ENCODE data around the gene HMGCS2.
"Not testable (repeated sequence)": the region's sequence is repeated elsewhere in the genome, so short reads cannot be mapped to it uniquely, and the experiment has no call there.

HMGCS2 gene

DNA sequence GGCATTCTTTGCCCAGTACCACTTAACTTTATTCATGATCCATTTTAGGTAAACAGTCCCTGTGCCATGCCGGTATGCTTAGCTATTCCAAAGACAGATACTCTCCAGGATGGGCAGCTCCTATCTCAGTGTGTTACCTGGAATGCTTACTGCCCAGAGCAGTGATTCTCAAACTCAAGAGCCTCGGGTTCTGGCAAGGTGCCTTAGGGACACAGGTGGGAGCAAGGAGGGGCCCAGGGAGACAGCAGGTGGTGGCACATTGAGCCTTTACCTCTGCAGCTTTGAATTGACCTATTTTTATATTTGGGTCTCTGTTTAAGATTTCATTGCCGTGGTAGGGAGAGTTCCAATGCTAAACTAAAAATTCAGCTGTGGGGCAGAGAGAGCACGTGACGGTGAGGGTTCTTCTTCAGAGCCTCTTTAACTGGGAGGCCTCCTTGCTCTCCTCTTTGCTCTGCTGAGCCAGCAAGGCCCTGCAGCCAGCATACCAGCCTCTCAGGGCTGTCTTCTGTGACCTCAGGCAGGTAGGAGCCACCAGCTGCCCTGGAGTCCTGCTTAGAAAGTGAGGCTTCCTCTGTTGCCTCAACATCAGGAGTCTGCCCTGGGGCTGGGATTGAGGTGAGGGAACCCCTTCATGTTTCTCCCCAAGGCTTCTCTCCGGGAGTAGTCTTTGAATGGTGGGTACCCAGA, 36.8 kb downstream of the HMGCS2 start:
- no peak for DNase-seq (ENCODE audit: low read depth)

DNA sequence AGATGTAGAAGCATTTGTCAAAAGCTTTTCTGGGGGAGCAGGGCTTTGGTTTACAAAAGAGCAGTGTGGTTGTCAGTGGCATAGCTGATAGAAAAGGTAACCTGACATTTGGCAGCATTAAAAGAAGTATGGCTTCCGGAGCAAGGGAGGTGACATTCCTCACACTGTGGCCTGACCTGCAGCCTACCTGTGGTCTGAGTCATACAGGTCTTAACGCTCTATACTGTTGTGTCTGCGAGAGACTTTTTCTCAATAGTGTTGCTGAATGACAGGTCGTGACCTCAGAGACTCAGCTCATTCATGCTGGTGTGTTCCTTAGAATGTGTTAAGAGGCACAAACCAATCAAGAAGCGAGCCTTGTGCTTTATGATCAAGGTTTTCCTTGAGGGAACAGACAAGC, 37.6 kb downstream of the HMGCS2 start:
- DNase-seq (ENCODE audit: low read depth) = no peak

DNA sequence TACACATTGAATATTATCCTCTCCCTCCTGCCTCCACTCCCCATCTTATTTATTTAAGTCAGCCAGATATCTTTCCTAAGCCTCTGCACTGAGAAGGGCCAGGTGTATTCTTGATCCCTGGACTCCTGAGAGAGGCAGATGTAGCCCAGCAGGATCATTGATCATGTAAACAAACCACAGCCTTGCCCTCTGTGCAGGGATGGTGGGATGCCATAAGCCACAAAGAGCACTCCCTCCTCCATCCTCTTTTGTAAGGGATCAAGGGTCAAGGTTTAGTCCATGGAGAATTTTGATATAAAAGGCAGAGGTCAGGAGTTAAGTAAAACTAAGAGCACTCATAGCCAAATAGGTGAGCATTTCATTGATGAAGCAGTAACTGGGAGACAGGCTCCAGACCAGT, 39.7 kb downstream of the HMGCS2 start:
- DNase-seq (ENCODE audit: low read depth) = no peak

DNA sequence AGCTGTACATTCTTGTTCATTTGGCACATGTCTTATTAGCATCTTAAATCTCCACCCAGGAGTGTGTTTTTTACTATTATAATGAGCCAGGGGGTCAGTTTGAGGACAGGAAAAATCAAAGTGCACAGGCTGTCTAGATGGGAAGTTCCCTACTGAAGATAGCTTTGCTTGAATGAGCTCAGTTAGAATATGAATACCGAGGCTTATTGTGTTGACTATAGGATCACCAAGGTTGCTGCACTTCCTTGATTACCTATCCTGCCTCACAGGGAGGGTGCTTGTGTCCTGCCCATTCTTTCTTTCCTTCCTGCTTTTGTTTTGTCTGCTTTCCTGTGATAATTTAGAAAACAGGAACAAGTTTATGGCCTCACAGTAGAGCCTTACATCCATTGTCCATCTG, 40.7 kb downstream of the HMGCS2 start:
- DNase-seq (ENCODE audit: low read depth) = no peak

DNA sequence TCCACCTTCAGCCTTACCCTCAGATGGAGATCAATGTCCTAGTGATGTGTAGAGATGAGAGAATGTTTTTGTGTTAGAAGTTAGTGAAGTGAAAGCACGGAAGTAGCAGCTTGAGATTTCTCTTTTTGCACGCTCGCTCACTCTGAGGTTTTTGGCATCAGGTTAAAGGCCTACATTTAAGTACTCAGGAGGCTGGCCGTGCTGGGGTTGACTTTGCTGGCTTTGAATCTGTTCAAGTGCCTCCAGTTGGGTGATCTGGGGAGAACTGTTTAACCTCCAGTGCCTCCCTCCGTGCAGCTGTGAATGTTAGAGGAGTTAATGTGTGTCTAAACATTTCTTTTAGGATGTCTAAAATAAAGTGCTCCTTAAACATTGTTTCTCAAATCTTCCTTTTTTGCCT, 43.1 kb downstream of the HMGCS2 start:
- no peak for DNase-seq (ENCODE audit: low read depth)

DNA sequence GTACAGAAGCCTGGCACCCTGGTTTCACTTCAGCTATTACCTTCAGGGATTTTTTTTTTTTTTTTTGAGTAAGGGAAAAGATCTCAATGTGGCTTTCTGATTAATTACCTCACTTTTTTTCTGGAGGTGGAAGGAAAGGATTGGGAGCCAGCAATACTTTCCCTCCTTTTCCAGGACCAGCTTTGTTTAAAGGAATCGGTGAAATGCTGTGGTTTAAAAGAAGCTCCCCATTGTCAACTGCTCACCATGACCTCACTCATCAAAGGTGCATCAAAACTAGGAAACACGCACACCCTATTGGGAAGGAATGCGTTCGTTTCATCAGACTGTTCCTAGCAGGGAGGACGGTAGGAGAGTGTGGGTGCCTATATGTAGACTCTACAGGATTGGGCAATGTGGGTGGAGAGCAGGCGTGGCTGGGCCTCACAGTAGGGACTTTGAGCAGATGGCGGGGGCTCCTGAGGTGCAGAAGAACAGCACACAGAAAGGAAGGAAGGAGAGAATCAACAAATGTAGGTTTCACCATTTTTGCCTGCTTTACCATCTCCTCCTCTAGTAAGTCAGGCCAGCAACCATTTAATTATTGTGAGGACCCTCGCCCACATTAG, 44.0 kb downstream of the HMGCS2 start:
- no peak for DNase-seq (ENCODE audit: low read depth)

DNA sequence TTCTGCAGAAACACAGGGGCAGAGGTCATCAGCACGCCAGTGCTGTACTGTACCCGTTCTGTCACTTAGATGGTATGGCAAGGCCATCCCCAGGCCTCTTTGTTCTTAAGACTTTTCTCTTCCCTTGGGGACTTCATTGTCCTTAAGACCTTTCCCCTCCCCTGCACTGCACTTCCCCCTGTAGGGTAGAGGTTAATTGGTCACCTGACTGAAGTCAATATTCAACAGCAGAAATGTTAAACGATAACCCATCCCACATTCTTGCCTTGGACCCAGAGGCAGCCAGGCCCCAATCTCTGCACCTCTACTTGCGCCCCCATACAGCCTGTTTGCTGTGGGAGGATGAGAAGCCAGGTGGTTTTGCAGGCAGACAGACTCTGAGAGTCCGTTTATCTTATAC, 46.8 kb downstream of the HMGCS2 start:
- DNase-seq (ENCODE audit: low read depth) = no peak

DNA sequence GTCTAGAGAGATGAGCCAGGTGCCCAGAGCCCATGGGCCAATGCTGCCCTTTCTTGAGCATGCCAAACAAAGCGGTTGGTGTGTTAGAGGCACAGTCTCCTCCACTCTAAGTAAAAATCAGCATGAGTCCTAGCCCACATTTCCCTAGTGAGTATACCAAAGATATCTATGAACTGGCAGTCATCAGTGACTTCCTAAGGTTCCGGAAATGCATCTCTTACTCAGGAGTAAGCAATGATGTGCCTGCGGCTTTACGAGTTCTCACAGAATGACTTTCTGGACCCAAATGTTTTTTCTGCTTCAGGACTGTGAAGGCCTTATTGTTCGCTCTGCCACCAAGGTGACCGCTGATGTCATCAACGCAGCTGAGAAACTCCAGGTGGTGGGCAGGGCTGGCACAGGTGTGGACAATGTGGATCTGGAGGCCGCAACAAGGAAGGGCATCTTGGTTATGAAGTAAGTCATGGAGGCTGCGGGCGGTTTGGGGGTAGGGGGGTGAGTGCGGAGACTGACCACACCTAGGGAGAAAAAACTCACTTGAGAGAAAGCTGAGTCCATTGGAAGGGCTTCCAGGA, 47.8 kb downstream of the HMGCS2 start:
- no peak for DNase-seq (ENCODE audit: low read depth)

DNA sequence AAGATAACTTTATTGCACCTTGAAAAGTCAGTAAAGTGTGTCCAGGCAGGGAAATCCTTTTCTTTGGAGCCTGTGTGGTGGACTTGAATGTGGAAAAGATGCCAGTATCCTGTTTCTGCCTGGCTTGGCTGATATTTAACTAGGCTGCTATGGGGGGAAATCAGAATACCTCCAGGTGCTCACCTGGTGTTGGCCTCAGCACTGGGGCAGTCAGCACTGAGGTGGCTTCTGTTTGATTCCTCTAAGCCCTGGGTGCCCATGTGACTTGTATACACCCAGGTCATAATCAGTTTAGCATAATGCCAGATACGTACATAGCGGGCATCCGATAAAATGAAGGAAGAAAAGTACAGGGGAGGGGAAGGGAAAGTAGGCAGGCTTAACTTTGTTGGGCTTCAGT, 49.7 kb downstream of the HMGCS2 start:
- DNase-seq (ENCODE audit: low read depth) = no peak

DNA sequence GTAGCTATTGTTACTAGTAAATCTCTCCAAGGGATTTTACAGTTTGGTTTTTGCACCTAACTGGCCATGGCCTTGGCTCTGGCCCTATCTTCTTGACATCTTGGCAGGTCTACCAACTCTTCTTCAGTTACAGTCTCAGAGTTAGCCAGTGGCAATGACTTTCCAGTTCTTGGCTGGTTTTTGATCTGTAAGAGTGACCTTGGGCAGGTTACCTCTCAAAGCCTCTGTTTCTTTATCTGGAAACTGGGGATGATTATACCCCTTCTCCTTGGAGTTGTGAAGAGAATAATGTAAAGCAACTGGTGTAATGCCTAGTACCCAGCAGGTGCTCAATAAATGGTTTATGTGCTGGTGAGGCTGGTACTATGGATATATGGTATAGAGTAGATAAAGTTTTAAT, 50.3 kb downstream of the HMGCS2 start:
- no peak for DNase-seq (ENCODE audit: low read depth)

DNA sequence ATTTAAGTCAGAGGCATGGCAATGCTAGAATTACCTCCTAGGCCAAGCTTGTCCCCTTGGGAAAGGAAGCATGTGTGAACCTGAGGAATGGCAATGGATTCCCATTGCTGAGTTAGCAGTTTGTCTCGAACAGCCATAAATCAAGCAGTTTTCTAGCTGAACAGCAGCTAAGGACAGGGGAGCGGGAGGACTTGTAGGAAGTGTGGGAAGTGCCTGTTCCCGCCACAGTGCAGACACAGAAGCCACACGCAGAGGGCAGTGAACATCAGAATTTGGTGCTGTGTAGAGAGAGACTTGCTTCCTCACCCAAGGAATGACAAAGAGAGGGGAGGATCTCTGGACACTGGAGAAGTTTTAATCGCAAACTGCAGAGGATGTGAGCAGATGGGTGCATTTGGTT, 53.2 kb downstream of the HMGCS2 start:
- DNase-seq (ENCODE audit: low read depth) = no peak

DNA sequence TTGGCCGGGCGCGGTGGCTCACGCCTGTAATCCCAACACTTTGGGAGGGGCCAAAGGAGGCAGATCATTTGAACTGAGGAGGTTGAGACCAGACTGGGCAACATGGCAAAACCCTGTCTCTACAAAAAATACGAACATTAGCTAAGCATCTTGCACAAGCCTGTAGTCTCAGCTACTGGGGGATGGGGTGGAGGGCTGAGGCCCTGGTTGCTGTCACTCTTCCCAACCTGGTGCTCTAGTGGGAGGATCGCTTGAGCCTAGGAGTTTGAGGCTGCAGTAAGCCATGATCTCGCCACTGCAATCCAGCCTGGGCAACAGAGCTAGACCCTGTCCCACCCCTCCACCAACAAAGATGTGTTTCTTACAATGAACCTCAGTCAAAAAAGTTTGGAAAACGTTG, 54.1 kb downstream of the HMGCS2 start:
- no peak for DNase-seq (ENCODE audit: low read depth)

DNA sequence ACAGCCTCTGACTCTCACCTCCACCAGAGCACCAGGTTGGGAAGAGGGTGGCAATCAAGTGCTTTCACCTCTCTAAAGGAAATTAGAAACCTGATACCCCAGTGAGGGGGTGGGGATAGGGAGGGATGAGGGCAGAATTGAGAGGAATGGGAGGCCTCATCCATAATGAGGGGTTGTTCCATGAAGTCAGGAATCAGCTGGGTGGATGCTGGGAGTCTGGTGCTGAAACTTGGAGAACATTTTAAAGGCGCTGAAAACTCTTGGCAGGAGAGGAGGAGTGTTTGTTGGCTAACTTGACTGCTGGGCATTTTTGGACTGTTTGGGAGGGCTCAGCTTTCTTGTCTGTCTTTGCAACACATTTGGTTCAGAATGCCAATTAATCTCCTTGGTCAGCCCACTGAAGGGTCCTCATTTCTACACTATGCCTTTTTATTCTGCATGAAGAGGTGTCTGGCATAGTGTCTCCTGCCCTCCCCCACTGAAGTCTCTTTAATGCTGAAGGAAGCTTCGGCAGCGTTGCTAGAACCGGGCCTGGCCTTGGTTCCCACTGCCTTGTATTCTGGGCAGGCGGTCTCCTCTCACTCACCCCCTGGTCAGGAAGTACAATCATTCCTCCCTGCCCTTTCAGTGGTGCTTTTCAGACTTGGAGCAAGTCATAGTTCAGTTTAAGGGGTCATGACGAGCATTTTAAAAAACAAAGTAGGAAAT, 54.8 kb downstream of the HMGCS2 start:
- no peak for DNase-seq (ENCODE audit: low read depth)

DNA sequence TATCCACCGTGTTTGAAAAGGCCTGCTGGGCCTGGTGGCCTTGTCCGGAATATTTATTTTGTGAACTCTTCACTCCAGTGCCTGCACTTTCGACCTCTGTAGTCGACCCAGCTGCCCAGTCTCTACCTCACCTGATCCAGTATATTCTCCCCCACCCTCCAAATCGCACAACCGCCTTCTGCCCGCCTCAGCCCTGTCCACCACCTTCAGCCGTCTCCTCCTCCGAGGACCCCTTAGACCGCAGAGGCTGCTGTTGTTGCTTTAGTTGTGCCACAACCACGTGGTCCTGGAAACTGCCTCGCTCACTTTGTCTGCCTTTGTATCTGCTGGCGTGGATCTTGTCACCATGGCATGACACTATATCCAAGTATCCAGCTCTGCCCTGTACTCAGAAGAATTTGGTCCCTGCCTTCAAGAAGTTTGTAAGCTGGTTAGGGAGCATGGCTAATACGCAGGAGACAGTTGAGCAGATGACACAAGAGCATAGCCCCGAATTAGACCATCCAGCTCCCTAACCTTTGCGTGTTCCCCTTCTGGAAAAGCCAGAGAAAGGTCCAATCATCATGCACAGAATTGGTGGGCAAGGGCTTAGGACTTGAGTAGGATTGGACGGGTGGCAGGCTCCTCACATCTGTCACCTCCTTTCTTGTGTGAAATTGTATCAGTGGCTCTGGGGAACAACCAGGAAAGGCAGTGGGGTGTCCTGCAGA, 55.5 kb downstream of the HMGCS2 start:
- no peak for DNase-seq (ENCODE audit: low read depth)

DNA sequence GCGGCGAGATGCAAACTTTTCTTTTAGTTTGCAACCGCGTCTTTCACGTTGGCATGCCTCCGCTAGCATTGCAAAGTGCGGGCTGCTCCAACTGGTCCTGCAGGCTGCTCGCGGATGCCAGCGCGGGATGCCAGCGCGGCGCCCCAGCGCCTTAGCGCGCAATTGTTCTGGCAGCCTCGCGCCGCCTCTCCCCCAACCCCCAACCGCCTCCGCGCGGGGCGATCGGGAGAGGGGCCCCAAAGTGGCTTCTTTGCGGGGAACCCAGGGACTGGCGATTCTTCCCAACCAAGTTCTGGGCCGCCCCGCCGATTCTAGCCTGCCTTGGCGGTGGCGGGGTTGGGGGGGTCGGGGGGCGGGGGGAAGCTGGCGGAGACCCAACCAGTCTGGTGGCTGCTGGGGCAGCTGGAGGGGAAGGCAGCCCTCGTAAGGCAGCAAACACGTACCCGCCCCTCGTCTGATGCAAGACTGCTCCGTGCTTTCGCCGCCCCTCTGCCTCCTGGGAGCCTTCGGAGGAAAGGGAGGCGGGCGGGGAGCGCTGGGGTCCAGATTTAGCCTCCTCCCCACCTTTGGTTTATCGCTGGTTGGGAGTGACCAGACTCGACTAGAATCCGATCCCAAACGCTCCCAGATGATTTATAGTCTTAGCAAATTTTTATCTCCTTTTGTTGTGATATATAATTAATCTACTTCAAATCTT, 56.2 kb downstream of the HMGCS2 start:
- DNase-seq (ENCODE audit: low read depth) = no peak

DNA sequence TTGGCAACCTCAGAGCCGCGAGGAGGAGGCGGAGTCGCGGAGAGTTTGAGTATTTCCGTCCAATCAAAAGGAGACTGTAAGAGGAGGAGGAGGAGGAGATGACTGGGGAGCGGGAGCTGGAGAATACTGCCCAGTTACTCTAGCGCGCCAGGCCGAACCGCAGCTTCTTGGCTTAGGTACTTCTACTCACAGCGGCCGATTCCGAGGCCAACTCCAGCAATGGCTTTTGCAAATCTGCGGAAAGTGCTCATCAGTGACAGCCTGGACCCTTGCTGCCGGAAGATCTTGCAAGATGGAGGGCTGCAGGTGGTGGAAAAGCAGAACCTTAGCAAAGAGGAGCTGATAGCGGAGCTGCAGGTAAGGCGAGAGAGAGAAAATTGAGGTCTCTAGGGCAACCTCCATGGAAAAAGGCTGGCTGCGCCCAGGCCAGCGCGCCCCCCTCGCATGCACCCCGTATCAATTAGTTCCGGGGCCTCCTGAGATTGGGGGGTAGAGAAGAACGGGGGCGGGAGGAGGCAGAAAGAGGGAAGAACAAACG, 56.8 kb downstream of the HMGCS2 start, which contains the start of gene PHGDH:
PHGDH (plus strand) TSS at position 131 of the 538 bp plus-strand sequence; CDS start at position 220, 89 bp downstream.
- no peak for DNase-seq (ENCODE audit: low read depth)

DNA sequence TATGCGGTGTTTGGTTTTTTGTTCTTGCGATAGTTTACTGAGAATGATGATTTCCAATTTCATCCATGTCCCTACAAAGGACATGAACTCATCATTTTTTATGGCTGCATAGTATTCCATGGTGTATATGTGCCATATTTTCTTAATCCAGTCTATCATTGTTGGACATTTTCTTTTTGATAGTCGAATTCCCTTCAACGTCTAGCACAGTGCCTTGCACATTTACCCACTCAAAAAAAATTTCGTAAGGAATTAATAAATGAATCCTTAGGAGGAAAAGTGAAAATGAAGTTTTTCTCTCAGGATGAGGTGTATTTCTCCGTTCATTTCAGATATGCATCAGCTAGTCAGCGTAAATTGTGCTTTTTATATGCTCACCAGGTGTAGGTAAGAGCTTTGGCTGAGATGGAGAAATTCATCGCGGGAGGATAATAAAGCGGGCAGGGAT, 57.3 kb downstream of the HMGCS2 start:
- not testable (repeated sequence) for DNase-seq (ENCODE audit: low read depth)

DNA sequence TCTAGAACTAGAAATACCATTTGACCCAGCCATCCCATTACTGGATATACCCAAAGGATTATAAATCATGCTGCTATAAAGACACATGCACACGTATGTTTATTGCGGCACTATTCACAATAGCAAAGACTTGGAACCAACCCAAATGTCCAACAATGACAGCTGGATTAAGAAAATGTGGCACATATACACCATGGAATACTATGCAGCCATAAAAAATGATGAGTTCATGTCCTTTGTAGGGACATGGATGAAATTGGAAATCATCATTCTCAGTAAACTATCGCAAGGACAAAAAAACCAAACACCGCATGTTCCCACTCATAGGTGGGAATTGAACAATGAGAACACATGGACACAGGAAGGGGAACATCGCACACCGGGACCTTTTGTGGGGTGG, 62.1 kb downstream of the HMGCS2 start:
- not testable (repeated sequence) for DNase-seq (ENCODE audit: low read depth)

DNA sequence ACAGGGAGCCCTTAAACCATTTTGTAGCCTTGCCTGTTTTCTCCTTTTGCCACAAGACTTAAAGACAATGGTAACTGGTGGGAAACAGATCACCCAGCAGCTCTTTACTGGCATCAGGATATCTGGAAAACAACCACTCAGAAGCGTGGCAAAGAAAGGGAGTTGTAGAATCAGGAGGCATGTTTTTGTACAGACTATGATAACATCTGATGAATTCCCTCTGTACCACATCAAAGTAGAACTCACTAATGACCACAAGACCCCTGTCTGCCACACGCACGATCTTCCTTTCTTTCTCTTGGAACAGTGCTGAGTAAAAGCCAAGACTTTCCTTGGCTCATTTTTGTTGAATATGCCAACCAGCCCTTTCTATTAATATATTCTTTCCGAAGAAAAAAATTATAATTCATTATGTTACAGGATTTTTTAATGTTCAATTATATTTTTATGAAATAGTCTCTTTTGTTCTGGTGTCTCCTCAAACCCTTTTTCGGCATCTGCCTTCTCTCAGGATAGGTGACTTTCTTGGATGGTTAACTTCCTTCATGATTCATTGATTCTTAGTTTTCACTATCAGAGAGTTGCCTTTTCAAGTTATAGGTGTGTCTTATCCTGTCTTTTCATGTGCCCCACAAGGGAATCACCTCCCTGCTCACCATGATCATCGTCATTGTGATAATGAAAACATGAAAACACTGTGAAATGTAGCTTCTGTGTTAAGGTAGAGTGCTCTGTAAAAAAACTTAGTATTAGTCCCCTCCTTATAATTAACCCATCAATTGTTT, 64.8 kb downstream of the HMGCS2 start:
- DNase-seq (ENCODE audit: low read depth) = no peak

DNA sequence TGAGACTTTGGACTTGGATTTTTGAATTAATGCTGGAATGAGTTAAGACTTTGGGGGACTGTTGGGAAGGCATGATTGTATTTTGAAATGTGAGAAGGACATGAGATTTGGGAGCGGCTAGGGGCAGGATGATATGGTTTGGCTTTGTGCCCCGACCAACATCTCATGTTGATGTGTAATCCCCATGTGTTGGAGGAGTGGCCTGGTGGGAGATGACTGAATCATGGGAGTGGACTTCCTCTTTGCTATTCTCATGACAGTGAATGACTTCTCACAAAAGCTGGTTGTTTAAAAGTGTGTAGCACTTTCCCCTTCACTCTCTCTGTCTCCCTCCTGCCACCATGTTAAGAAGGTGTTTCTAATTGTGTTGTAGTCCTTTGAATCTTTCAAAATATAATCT, 66.3 kb downstream of the HMGCS2 start:
- no peak for DNase-seq (ENCODE audit: low read depth)
